CD4-positive, alpha-beta memory T cell (primary cell): ENCODE data around the gene DUSP28. TPM values are rescaled to one million over a fixed set of nuclear protein-coding genes. Genes with fewer than 3 reads are reported as not detected.

Source experiments
- CTCF ChIA-PET: fragments of 350-600 bp; sonication (Branson Sonifier 250); formaldehyde crosslinking; loops from one replicate; lab custom pipeline; 2021; ENCODE audit warnings: inconsistent platforms; ENCODE audit not compliant: partially characterized antibody; lab: Charles Lee
- POLR2A ChIA-PET: fragments of 350-600 bp; sonication (Branson Sonifier 250); formaldehyde crosslinking; loops from one replicate; lab custom pipeline; 2021; ENCODE audit not compliant: partially characterized antibody; lab: Charles Lee
- DNase-seq, 5 donors: peaks; one replicate each; pipeline versions ENCODE4 v3.0.0 to v3.0.0-alpha.2; 2020 to 2022; ENCODE audit warnings: mixed read lengths in 1 of 5
- H3K27ac ChIP-seq: one replicate; pipeline ENCODE4 v1.7.0; 2013; ENCODE audit warnings: low read depth, low read length
- H3K27me3 ChIP-seq: 2 replicates; pipeline ENCODE4 v1.7.0; 2013; ENCODE audit warnings: mild to moderate bottlenecking, low read length, moderate library complexity; ENCODE audit not compliant: insufficient read depth
- H3K36me3 ChIP-seq: 2 replicates; pipeline ENCODE4 v1.7.0; 2013; ENCODE audit warnings: mild to moderate bottlenecking, low read length, moderate library complexity; ENCODE audit not compliant: insufficient read depth
- H3K4me1 ChIP-seq: 2 replicates; pipeline ENCODE4 v1.7.0; 2013; ENCODE audit warnings: mild to moderate bottlenecking, low read length, moderate library complexity; ENCODE audit not compliant: insufficient read depth
- H3K4me3 ChIP-seq, 2 donors: one replicate each; pipeline ENCODE4 v1.7.0; 2013; ENCODE audit warnings: low read length in 2 of 2, mild to moderate bottlenecking in 1 of 2
- H3K9me3 ChIP-seq, 2 donors: one replicate each; pipeline ENCODE4 v1.7.0; 2013; ENCODE audit warnings: low read length in 2 of 2, control low read depth in 1 of 2; ENCODE audit not compliant: control insufficient read depth in 1 of 2
- H3K27ac Mint-ChIP-seq, 7 donors: one replicate each; pipeline ENCODE4 v1.8.0; 2020 to 2021; ENCODE audit warnings: mixed read lengths in 7 of 7, mild to moderate bottlenecking in 6 of 7, inconsistent platforms in 3 of 7, moderate library complexity in 3 of 7
- H3K27me3 Mint-ChIP-seq, 2 donors: one replicate each; pipeline ENCODE4 v1.8.0; 2020 to 2021; ENCODE audit warnings: mixed read lengths in 2 of 2
- H3K36me3 Mint-ChIP-seq, 2 donors: one replicate each; pipeline ENCODE4 v1.8.0; 2020 to 2021; ENCODE audit warnings: mixed read lengths in 2 of 2, inconsistent platforms in 1 of 2, mild to moderate bottlenecking in 1 of 2
- H3K4me1 Mint-ChIP-seq, 4 donors: one replicate each; pipeline ENCODE4 v1.8.0; 2020 to 2021; ENCODE audit warnings: mixed read lengths in 4 of 4, mild to moderate bottlenecking in 1 of 4
- H3K4me3 Mint-ChIP-seq, 8 donors: one replicate each; pipeline ENCODE4 v1.8.0; 2020 to 2021; ENCODE audit warnings: mixed read lengths in 8 of 8, mild to moderate bottlenecking in 7 of 8, moderate library complexity in 6 of 8, inconsistent platforms in 3 of 8
- H3K9me3 Mint-ChIP-seq, 8 donors: one replicate each; pipeline ENCODE4 v1.8.0; 2020 to 2021; ENCODE audit warnings: mixed read lengths in 8 of 8, mild to moderate bottlenecking in 5 of 8, inconsistent platforms in 3 of 8, moderate library complexity in 1 of 8
- intact Hi-C: fragments of 100-400 bp; cut with micrococcal nuclease; formaldehyde crosslinking; loops from one replicate; pipeline ENCODE4 v1.15.1; 2023
- polyA plus RNA-seq, 2 donors: library from polyadenylated mRNA; unstranded; fragments of 300-500 nt; fragmentation: Illumina TruSeq; gene quantifications; one replicate each; pipeline ENCODE4 v1.2.3, GENCODE V29; 2021
- total RNA-seq, 2 experiments: library from RNA; stranded (reverse); gene quantifications; one replicate each; pipeline ENCODE4 v1.2.3, GENCODE V29; 2021

Gene DUSP28
- total and polyA plus RNA-seq, 4 experiments from 2014 or later, result 16.3 to 19.4 (median 18.4) TPM

DNA sequence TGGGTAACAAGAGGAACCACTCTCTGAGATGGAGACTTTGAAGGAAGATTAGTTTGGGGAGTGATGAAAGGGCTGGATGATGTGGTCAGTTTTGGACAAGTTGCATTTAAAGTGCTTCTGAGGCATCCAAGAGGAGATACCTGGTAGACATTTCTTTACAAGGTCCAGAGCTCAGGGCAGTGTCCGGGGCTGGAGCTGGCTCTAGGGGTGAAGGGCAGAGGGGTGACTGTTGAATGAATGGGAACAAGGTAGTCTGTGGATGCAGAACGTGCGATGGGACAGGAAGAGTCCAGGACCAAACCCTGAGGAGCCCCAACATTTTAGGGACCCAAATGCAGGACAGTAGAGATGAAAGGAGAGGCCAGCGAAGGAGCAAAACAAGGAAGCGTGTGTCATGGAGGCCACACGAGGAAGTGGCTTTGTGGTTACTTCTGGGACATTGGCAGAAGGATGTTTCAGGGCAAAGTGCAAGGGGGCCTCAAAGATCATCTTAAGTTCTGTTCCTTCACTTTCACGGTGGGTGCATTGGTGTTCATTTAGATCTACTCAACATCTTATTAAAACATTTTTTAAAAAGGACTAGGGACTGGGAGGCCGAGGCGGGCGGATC, 51.5 kb downstream of the DUSP28 start:
- CTCF ChIA-PET, result no interaction called here
- H3K27ac ChIP-seq, result no peak overlapping the region
- peak in 1 of 5 donors; percentile 32 for DNase-seq
- intact Hi-C loops, result no loop called here
- Mint-ChIP-seq H3K36me3 (peaks cover 1 to 9% of the 10 kb centered on the region in 2 donors), H3K27me3 (no peaks in the 10 kb centered on the region), H3K27ac (peak overlapping the region in 5 of 7 donors; percentile 55 to 81 (median 75)), H3K9me3 (peaks cover 0 to 2% (median 0%) of the 10 kb centered on the region in 8 donors), H3K4me3 (peak overlapping the region in 6 of 8 donors; percentile 3 to 76 (median 27)), H3K4me1 (peaks cover 0 to 10% (median 9%) of the 10 kb centered on the region in 4 donors)
- POLR2A ChIA-PET, result no interaction called here
- H3K36me3 ChIP-seq, result no peaks in the 10 kb centered on the region
- H3K4me3 ChIP-seq, result no peak overlapping the region
- no peaks in the 10 kb centered on the region for H3K27me3 ChIP-seq
- H3K9me3 ChIP-seq, result no peaks in the 10 kb centered on the region
- peaks cover 21% of the 10 kb centered on the region for H3K4me1 ChIP-seq

Other genes with a start within 250 kb of the DUSP28 start
- 1 to 10 TPM; 1.1 to 1.2 TPM for gene GPC1, start 124.7 kb upstream of the DUSP28 start, total RNA-seq
- gene GPC1, start 124.7 kb upstream of the DUSP28 start, polyA plus RNA-seq, result under 1 TPM; 0.14 to 0.65 TPM
- gene ANKMY1, start 2.4 kb upstream of the DUSP28 start, total RNA-seq, result 10 to 100 TPM; 71.4 to 84.8 TPM
- 10 to 100 TPM in 1 of 2 donors, 1 to 10 TPM in 1; 9.4 to 15.2 TPM for gene ANKMY1, start 2.4 kb upstream of the DUSP28 start, polyA plus RNA-seq
- gene RNPEPL1, start 8.1 kb downstream of the DUSP28 start, total RNA-seq, result 100 to 1,000 TPM; 140 to 145 TPM
- gene RNPEPL1, start 8.1 kb downstream of the DUSP28 start, polyA plus RNA-seq, result 100 to 1,000 TPM in 1 of 2 donors, 10 to 100 TPM in 1; 13.6 to 100 TPM
- 10 to 100 TPM; 80.6 to 83.0 TPM for gene CAPN10, start 26.4 kb downstream of the DUSP28 start, total RNA-seq
- gene CAPN10, start 26.4 kb downstream of the DUSP28 start, polyA plus RNA-seq, result 10 to 100 TPM in 1 of 2 donors, 1 to 10 TPM in 1; 9.9 to 18.7 TPM
- 1 to 10 TPM; 6.3 to 6.8 TPM for gene GPR35, start 65.1 kb downstream of the DUSP28 start, total RNA-seq
- 1 to 10 TPM in 1 of 2 donors, under 1 TPM in 1; 0.71 to 1.3 TPM for gene GPR35, start 65.1 kb downstream of the DUSP28 start, polyA plus RNA-seq
- not detected for gene AQP12B, start 122.5 kb downstream of the DUSP28 start, total RNA-seq
- gene AQP12B, start 122.5 kb downstream of the DUSP28 start, polyA plus RNA-seq, result not detected
- not detected for gene AQP12A, start 131.5 kb downstream of the DUSP28 start, total RNA-seq
- not detected for gene AQP12A, start 131.5 kb downstream of the DUSP28 start, polyA plus RNA-seq